ENCODE measurements around the gene TNFRSF25.
A peak's percentile ranks its signal among the peaks of the same experiment; 100 is the strongest.
"Not testable (repeated sequence)": the region's sequence is repeated elsewhere in the genome, so short reads cannot be mapped to it uniquely, and the experiment has no call there.

TNFRSF25 gene

DNA sequence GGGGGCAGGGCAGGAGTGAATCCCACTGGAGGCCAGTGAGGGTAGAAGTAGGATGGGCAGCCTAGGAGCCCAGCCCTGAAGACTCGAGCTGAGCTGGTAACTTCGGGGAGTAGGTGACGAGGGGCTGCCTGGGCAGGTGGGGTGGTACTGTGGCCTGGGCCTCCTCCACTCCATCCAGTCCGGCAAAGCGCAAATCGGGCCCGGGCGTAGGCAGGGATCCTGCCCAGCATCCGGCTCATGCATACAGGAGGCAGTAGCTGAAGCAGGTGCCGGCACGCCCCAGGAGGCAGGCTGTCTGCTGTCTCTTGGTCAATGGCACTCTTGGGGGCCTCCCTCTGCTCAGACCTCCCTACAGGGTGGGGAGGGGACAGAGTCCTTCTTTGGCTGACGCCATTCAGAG, 1.3 kb upstream of the TNFRSF25 start:
- DNase-seq = no peak

DNA sequence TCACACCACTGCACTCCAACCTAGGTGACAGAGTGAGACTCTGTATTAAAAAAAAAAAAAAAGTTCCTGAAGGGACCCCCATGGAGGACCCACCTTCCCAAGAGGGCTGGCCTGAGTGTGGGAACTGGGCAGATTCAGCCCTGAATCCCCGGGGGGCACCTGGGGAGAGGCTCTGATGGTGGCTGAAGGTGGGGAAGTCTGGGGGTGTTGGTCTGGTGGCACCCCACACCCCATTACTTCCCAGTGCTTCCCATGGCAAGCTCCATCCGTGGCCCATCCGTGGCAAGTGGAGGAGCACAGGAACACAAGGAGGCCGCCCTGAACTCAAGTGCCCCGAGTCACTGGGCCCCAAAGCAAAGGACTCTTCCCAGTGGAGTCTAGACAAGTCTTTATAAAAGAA, 778 bp upstream of the TNFRSF25 start:
- DNase-seq = no peak

DNA sequence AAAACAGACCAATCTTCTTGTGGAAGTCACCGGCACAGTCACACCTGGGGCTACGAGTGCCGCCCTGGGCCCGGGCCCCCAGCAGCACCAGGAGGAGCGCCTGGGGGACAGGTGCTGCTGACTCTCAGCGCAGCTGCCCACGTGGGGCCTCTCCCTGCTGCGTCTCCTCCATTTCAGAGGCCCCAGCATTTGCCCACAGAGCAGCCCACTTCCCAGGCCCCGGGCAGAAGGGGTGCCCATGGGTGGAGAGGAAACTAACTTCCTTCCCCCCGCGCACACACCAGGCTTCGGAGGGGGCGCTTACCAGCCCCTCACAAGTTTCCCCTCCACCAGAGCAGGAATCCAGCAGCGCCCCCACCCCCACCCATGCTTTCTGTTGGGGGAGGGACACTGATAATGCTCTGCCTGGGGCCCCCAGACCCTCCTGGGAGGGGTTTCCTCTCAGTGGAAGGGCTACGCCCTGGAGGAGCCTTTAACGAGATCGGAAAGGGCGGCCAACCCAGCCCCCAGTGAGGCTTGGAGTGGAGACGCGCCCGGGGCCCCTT, 440 bp downstream of the TNFRSF25 start:
- DNase-seq = peak; percentile 61

- no peak for DNase-seq
These were observed 1.1 kb downstream of the TNFRSF25 start for GRCh38 chr1:6464915-6465314.

DNA sequence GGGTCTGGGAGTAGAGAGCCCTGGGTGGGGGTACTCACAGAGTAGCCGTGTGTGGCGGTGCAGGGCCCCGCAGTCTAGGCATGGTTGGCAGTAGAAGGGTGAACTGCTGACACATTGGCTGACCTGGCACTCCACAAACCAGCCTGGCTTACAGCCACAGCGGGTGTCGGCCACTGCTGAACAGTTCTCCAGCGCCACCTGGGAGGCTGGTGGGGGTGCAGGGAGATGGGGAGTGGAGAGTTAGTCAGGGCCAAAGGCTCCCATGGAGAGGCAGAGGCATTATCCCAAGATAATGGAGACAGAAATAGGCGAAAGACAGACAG, 1.5 kb downstream of the TNFRSF25 start:
- DNase-seq = peak; percentile 47

DNA sequence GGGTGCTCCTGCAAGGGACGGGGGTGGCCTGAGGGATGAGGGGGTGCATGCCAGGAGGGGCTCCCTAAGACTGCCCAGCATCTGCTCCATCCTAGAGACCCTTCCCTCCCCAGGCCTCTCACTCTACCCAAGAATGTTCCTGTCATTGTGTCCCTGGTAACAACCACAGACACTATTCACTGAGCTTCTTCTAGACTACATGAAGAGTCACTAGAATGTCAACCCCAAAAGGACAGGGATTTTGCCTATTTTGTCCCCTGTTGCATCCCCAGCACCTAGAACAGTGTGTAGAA, 2.9 kb downstream of the TNFRSF25 start:
- no peak for DNase-seq

DNA sequence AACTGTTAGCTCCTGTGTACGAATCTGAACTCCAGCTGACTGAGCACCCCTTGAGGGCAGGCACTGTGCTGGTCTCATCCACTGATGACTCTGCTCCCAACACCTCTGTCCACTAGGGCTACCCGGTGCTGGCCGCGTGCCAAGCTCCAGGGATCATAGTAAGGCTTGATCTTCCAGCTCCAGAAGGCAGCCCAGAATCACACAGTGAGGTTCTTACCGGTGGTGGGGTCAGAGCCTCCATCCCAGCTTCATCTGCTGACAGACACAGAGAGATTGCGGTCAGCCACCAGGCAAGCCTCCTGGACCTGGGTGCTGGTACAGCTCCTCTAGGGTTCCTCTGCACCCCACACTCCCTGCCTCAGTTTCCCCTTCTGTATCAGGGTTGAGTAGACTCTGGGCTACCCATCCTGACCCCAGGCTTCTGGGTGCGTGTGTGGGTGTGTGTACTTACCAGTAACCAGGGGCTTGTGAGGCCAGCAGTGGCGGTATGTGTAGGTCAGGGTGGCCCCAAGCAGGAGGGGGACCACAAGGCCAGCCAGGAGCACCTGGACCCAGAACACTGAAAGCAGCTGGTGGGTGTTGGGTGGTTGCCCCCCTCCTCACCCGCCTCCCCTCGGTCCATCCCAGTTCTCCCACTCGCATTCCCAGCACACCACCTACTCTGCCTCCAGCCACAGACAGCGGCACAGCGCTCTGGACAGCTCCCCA, 3.4 kb downstream of the TNFRSF25 start:
- DNase-seq = no peak

DNA sequence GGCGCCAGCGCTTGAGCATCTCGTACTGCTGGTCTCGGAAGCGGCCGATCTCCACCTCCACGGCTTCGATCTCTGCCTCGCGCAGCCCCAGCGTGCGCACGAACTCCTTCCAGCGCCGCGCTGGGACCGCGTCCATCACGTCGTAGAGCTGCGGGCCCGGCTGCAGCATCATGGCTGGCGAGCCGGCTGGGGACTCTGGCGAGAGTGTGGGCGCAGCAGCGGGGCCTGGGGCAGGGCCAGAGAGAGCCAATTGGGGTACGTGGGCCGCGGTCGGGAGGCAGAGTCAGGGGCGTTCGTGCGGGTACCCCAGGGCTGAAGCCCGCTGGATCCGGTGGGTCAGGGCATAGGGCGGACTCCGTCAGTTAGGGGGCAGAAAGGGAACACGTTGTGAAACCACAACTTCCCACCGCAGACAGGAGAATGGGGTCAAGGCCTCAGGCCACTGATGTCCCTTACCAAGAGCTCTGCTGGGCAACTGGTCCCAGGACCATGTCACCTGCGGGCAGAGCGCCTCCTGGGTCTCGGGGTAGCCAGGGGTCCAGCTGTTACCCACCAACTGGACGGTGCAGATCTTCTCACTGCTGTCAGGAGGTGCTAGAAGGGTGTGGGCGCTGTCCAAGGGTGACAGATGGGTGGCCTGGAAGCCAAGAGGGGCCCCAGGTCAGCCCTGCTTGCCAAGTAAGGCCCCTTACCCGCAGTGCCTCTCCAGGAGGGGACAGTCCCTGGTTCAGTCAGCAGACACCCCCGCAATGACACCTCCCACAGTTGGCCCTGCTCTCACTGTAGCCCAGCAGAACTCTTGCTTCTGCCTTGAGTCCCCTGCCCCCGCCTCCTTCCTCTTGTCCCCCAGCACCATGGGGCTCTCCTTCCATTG, 4.2 kb downstream of the TNFRSF25 start:
- DNase-seq = peak; percentile 34

GRCh38 chr1:6461051-6461530, 4.9 kb downstream of the TNFRSF25 start:
- DNase-seq = no peak

GRCh38 chr1:6460301-6461050, 5.5 kb downstream of the TNFRSF25 start:
- peak; percentile 91 for DNase-seq

DNA sequence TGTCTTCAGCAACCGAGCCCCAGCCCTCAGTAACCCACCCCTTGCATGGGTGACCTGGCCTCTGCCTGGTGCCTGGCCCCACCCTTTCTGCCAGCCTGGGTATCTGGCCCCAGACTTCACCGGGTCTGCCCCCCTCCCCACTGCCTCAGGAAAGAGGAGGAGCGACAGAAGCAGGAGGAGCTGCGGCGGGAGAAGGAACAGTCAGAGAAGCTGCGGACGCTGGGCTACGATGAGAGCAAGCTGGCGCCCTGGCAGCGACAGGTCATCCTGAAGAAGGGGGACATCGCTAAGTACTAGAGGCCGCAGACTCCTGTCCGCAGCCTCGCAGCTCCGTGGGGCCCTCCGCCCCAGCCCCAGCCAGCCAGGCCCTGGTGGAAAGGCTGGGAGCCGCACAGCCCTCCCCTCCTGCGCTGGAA, 6.1 kb downstream of the TNFRSF25 start:
- DNase-seq = peak; percentile 43

GRCh38 chr1:6456800-6457466, 9.0 kb downstream of the TNFRSF25 start:
- no peak for DNase-seq

DNA sequence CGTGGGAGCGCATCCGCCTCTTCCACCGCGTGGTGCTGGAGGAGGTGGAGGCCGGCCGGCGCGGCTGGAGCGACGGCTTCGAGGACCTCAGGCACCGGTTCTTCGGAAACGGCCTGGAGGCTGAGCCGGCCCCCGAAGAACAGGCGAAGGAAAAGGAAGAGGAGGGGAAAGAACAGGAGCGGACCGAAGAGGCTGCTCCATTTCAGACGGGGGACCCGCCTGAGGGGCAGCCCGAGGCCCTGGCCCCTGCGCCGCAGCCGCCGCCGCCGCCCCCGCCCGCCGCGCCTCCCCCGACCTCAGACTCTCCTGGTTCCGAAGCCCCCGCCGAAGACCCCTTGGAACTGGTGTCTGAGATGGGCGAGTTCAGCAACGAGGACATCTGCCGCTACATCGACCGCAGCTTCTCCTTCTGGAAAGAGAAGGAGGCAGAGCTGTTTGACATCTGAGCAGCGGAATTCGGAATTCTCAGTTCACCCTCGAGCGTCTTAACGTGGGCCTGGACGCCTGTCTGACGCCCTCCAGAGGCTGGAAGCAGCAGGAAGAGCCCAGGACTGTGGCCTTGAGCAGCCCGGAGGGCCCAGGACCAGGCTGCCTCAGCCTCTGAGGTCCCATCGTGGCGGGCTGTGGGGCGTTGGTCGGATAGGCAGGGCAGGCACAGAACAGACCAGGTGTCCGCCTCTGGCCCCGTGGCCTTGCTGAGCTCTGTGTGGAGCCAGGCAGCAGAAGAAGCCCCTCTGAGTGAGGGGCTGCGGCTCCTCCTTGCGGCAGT, 10.0 kb downstream of the TNFRSF25 start:
- not testable (repeated sequence) for DNase-seq

DNA sequence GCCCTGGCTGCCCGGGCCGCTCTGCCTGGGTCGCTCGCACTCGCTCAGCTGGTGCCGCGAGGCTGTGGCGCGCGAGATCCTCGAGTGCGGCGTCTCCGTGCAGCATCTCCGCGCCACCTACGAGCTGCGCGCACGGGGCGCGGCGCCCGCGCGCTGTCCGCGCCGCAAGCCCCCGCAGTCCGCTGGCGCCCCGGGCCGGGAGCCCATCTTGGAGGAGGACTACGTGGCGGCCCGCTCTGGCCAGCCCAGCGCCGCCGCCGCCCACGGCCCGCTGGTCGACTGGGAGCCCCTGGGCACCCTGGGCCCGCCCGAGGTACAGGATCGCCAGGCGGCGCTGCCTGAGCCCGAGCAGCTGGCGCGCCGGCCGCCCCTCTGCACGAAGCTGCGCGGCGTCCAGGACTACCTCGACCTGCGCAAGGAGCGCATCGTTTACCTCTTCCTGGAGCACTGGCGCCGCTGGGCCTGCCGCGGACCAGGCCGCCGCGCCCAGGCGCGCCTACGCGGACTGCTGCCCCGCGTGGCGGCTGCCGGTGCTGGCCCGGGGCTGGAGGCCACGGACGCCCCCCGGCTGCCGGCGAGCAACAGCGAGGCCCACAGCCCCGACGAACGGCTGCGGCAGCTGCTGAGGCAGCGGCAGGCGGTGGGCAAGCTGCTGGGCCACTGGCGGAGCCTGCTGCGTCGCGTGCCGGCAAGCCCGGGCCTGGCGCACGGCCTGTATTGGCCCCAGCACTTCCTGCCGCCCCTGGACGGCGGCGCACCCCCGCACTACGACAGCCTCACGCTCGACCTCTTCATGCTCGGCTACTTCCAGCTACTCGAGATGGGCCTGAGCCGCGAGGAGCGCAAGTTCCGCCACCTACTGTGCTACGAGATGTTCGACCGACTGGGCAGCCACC, 10.9 kb downstream of the TNFRSF25 start:
- peak; percentile 46 for DNase-seq

GRCh38 chr1:6453895-6454855, 11.8 kb downstream of the TNFRSF25 start:
- not testable (repeated sequence) for DNase-seq

GRCh38 chr1:6450943-6451373, 15.0 kb downstream of the TNFRSF25 start:
- DNase-seq = no peak

- DNase-seq = not testable (repeated sequence)
These were observed 15.5 kb downstream of the TNFRSF25 start for GRCh38 chr1:6450486-6450885.

DNA sequence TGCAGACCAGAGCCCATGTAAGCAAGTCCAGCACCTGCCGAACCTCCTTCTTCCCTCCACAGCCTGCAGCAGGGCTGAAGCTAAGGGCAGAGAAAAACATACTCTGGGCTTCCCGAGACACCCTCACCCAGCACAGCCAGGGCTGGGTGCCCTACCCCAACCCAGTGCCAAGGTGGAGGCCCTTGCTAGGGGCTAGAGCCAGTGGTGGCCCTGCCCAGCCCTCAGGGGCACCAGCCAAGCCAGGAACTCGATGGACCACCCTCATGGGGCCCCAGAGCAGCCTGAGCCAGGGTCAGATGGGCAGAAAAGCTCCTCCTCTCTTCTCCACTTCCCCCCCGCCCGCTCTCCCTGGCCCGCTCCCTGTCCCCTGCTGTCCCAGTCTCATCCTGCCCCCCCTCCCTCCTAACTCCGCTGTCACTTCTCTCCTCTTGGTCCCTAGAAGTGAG, 15.9 kb downstream of the TNFRSF25 start:
- DNase-seq = no peak
